Measurements from ENCODE around the gene ITGAE. TPM values are rescaled to one million over a fixed set of nuclear protein-coding genes. Genes with fewer than 3 reads are reported as not detected.

The ITGAE gene
- total RNA-seq, 1 experiment from 2014 or later = 24.7 TPM

GRCh38 chr17:3827124-3827773 lies 26.3 kb upstream of the ITGAE start:
- DNase-seq (ENCODE audit: low spot score) = peak; percentile 61

GRCh38 chr17:3826191-3826590 lies 25.2 kb upstream of the ITGAE start:
- in situ Hi-C loops (cut with HindIII; ENCODE audit: low sequenced_read_pairs) = no loop called here
- DNase-seq (ENCODE audit: low spot score) = no peak

More at GRCh38 chr17:3827124-3827773, 26.3 kb upstream of the ITGAE start:
- in situ Hi-C loops (cut with HindIII; ENCODE audit: low sequenced_read_pairs) = no loop called here

- in situ Hi-C loops (cut with HindIII; ENCODE audit: low sequenced_read_pairs) = no loop called here
- no peak for DNase-seq (ENCODE audit: low spot score)
Measured at GRCh38 chr17:3821101-3821500, 20.1 kb upstream of the ITGAE start.

GRCh38 chr17:3818786-3819185 lies 17.8 kb upstream of the ITGAE start:
- no peak for DNase-seq (ENCODE audit: low spot score)
- in situ Hi-C loops (cut with HindIII; ENCODE audit: low sequenced_read_pairs) = no loop called here

GRCh38 chr17:3817851-3818605 lies 17.0 kb upstream of the ITGAE start:
- in situ Hi-C loops (cut with HindIII; ENCODE audit: low sequenced_read_pairs) = no loop called here
- DNase-seq (ENCODE audit: low spot score) = no peak

- in situ Hi-C loops (cut with HindIII; ENCODE audit: low sequenced_read_pairs) = no loop called here
- DNase-seq (ENCODE audit: low spot score) = no peak
Measured at GRCh38 chr17:3815925-3816324, 14.9 kb upstream of the ITGAE start.

- DNase-seq (ENCODE audit: low spot score) = no peak
- in situ Hi-C loops (cut with HindIII; ENCODE audit: low sequenced_read_pairs) = no loop called here
Measured at GRCh38 chr17:3815122-3815521, 14.1 kb upstream of the ITGAE start.

- in situ Hi-C loops (cut with HindIII; ENCODE audit: low sequenced_read_pairs) = no loop called here
- no peak for DNase-seq (ENCODE audit: low spot score)
Measured at GRCh38 chr17:3814361-3814760, 13.4 kb upstream of the ITGAE start.

GRCh38 chr17:3813171-3813570 lies 12.2 kb upstream of the ITGAE start:
- in situ Hi-C loops (cut with HindIII; ENCODE audit: low sequenced_read_pairs) = no loop called here
- DNase-seq (ENCODE audit: low spot score) = peak; percentile 34

GRCh38 chr17:3812771-3813170 lies 11.8 kb upstream of the ITGAE start:
- DNase-seq (ENCODE audit: low spot score) = no peak
- in situ Hi-C loops (cut with HindIII; ENCODE audit: low sequenced_read_pairs) = no loop called here

GRCh38 chr17:3812284-3812683 lies 11.3 kb upstream of the ITGAE start:
- in situ Hi-C loops (cut with HindIII; ENCODE audit: low sequenced_read_pairs) = no loop called here
- DNase-seq (ENCODE audit: low spot score) = no peak

- in situ Hi-C loops (cut with HindIII; ENCODE audit: low sequenced_read_pairs) = no loop called here
- no peak for DNase-seq (ENCODE audit: low spot score)
Measured at GRCh38 chr17:3810019-3810418, 9.0 kb upstream of the ITGAE start.

GRCh38 chr17:3809135-3809534 lies 8.1 kb upstream of the ITGAE start:
- in situ Hi-C loops (cut with HindIII; ENCODE audit: low sequenced_read_pairs) = loop anchor here (10.0 kb wide), 1 partner anchor 64 kb away; no protein-coding TSS in a partner anchor
- DNase-seq (ENCODE audit: low spot score) = no peak

- in situ Hi-C loops (cut with HindIII; ENCODE audit: low sequenced_read_pairs) = loop anchor here (10.0 kb wide), 1 partner anchor 64 kb away; no protein-coding TSS in a partner anchor
- DNase-seq (ENCODE audit: low spot score) = no peak
Measured at GRCh38 chr17:3808701-3809100, 7.7 kb upstream of the ITGAE start.

- in situ Hi-C loops (cut with HindIII; ENCODE audit: low sequenced_read_pairs) = loop anchor here (10.0 kb wide), 1 partner anchor 61 kb away; no protein-coding TSS in a partner anchor
Measured at GRCh38 chr17:3805581-3805980, 4.6 kb upstream of the ITGAE start.

GRCh38 chr17:3804503-3804931 lies 3.5 kb upstream of the ITGAE start:
- no peak for DNase-seq (ENCODE audit: low spot score)
- in situ Hi-C loops (cut with HindIII; ENCODE audit: low sequenced_read_pairs) = loop anchor here (10.0 kb wide), 1 partner anchor 60 kb away; no protein-coding TSS in a partner anchor

More at GRCh38 chr17:3805581-3805980, 4.6 kb upstream of the ITGAE start:
- DNase-seq (ENCODE audit: low spot score) = no peak

- in situ Hi-C loops (cut with HindIII; ENCODE audit: low sequenced_read_pairs) = loop anchor here (10.0 kb wide), 1 partner anchor 58 kb away; no protein-coding TSS in a partner anchor
- no peak for DNase-seq (ENCODE audit: low spot score)
Measured at GRCh38 chr17:3803308-3803640, 2.3 kb upstream of the ITGAE start.

GRCh38 chr17:3802461-3803307 lies 1.7 kb upstream of the ITGAE start:
- in situ Hi-C loops (cut with HindIII; ENCODE audit: low sequenced_read_pairs) = loop anchor here (10.0 kb wide), 1 partner anchor 58 kb away; no protein-coding TSS in a partner anchor
- DNase-seq (ENCODE audit: low spot score) = no peak

- no peak for DNase-seq (ENCODE audit: low spot score)
- in situ Hi-C loops (cut with HindIII; ENCODE audit: low sequenced_read_pairs) = loop anchor here (10.0 kb wide), 1 partner anchor 57 kb away; no protein-coding TSS in a partner anchor
Measured at GRCh38 chr17:3801792-3802191, 804 bp upstream of the ITGAE start.

Data from G401 (cell line).